Fibroblast of lung (primary cell): ENCODE results near the gene SORL1-AS1.
"Not testable (repeated sequence)": the region's sequence is repeated elsewhere in the genome, so short reads cannot be mapped to it uniquely, and the experiment has no call there.

Experiments
- DNase-seq, 2 donors: peaks; one replicate each; pipeline versions ENCODE4 v3.0.0 to v3.0.0-alpha.2; 2010; ENCODE audit warnings: low read depth in 2 of 2
- H2AFZ ChIP-seq: 2 replicates; pipeline ENCODE4 v1.5.1; 2012; ENCODE audit warnings: low read length, control low read depth, inconsistent platforms
- H3K27ac ChIP-seq: 2 replicates; pipeline ENCODE4 v1.5.1; 2011; ENCODE audit warnings: low read length, control low read depth; ENCODE audit not compliant: insufficient read depth
- H3K27me3 ChIP-seq: 2 replicates; pipeline ENCODE4 v1.5.1; 2011; ENCODE audit warnings: mild to moderate bottlenecking, low read length; ENCODE audit not compliant: control insufficient read depth, insufficient read depth
- H3K36me3 ChIP-seq: 2 replicates; pipeline ENCODE4 v1.5.1; 2011; ENCODE audit warnings: low read length; ENCODE audit not compliant: control insufficient read depth, insufficient read depth
- H3K4me1 ChIP-seq: 2 replicates; pipeline ENCODE4 v1.5.1; 2011; ENCODE audit warnings: low read length; ENCODE audit not compliant: control insufficient read depth, insufficient read depth; ENCODE audit errors: extremely low read depth
- H3K4me2 ChIP-seq: 2 replicates; pipeline ENCODE4 v1.5.1; 2011; ENCODE audit warnings: low read length, control low read depth; ENCODE audit not compliant: insufficient read depth; ENCODE audit errors: extremely low read depth
- H3K4me3 ChIP-seq, 4 experiments: fragments of 200-600 bp in 1 of 4; sonication (generic) in 1 of 4; replicated peaks in 1 of 4; 2 replicates each; pipeline ENCODE4 v1.5.1; 2011 to 2016; ENCODE audit warnings: low read length in 4 of 4, low read depth in 3 of 4, mild to moderate bottlenecking in 3 of 4, control low read depth in 2 of 4, inconsistent platforms in 1 of 4, mixed read lengths in 1 of 4; ENCODE audit not compliant: insufficient read depth in 1 of 4; ENCODE audit errors: control extremely low read depth in 1 of 4
- H3K79me2 ChIP-seq: 2 replicates; pipeline ENCODE4 v1.5.1; 2012; ENCODE audit warnings: mild to moderate bottlenecking, low read length, inconsistent platforms; ENCODE audit not compliant: control insufficient read depth, insufficient read depth
- H3K9ac ChIP-seq: 2 replicates; pipeline ENCODE4 v1.5.1; 2011; ENCODE audit warnings: mild to moderate bottlenecking, low read length, control low read depth; ENCODE audit not compliant: insufficient read depth
- H3K9me3 ChIP-seq: 2 replicates; pipeline ENCODE4 v1.5.1; 2012; ENCODE audit warnings: low read depth, low read length; ENCODE audit not compliant: control insufficient read depth, insufficient read depth
- H4K20me1 ChIP-seq: 2 replicates; pipeline ENCODE4 v1.5.1; 2011; ENCODE audit warnings: low read length; ENCODE audit not compliant: control insufficient read depth, insufficient read depth; ENCODE audit errors: extremely low read depth
- EZH2 ChIP-seq: IDR thresholded peaks from 2 replicates; pipeline ENCODE4 v1.5.1; 2012; ENCODE audit warnings: low read length, control low read depth, mild to moderate bottlenecking; ENCODE audit errors: missing control alignments
- TF ChIP-seq, protein P1 (sequence below), 2 donors: IDR thresholded peaks in 1 of 2; conservative IDR thresholded peaks in 1 of 2; 1 replicate in 1 of 2; 2 replicates in 1 of 2; pipeline ENCODE4 v1.5.1; 2011 to 2012; ENCODE audit warnings: low read length in 2 of 2, control low read depth in 1 of 2, inconsistent platforms in 1 of 2, low read depth in 1 of 2, mild to moderate bottlenecking in 1 of 2

Gene SORL1-AS1

DNA sequence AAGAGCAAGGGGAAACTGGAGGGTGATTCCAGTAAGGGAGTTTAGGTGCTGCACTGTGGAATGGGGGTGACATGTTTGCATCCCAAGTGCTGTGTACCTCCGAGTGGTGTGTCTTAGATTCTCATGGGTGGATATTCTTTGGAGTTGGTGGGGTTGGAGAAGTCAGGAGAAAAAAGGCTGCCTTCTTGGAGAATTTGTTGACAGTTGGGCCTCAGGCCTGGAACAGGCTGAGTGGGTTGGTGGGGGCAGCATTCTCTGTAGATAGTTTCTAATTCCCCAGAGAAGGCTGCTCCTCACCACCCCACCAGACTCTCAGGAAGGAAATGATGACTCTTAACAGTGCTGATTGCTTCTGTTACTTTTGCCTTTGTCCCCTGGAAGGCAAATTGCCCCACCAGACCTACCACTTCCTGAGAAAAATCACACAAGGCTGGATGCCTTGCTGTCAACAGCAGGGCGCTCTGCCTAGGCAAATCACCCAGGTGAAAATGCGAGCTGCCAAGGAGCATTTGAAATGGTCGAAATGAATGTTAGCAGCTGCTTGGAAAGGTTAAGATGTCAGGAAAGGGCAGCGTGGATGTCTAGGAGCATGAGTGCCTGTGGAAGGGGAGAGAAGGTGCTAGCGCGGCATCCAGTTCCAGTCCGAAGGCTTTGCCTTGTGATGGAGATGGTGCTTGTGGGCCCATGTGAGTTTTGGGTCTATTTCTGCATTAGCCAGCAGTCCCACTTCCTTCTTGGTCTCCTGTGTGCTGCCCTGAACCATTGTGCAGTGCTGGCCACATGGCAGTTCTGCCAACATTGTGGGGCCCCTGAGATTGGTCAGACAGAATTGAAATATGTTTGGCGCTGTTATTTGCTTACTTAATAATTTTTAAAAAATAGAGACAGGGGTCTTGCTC lies 29.7 kb upstream of the SORL1-AS1 start:
- no peak for TF ChIP-seq EZH2
- TF ChIP-seq, protein P1, sequence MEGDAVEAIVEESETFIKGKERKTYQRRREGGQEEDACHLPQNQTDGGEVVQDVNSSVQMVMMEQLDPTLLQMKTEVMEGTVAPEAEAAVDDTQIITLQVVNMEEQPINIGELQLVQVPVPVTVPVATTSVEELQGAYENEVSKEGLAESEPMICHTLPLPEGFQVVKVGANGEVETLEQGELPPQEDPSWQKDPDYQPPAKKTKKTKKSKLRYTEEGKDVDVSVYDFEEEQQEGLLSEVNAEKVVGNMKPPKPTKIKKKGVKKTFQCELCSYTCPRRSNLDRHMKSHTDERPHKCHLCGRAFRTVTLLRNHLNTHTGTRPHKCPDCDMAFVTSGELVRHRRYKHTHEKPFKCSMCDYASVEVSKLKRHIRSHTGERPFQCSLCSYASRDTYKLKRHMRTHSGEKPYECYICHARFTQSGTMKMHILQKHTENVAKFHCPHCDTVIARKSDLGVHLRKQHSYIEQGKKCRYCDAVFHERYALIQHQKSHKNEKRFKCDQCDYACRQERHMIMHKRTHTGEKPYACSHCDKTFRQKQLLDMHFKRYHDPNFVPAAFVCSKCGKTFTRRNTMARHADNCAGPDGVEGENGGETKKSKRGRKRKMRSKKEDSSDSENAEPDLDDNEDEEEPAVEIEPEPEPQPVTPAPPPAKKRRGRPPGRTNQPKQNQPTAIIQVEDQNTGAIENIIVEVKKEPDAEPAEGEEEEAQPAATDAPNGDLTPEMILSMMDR (conservative IDR thresholded peaks at IDR 0.05 in 1 of 2, IDR thresholded peaks at IDR 0.05 in 1 of 2; ENCODE audit: low read depth in 1 of 2, low read length in 2 of 2): no peak
- H3K36me3 ChIP-seq: no peaks in the 10 kb centered on the region
- H3K4me2 ChIP-seq: no peak overlapping the region
- H3K9ac ChIP-seq: no peak overlapping the region
- H3K27me3 ChIP-seq: peaks cover 3% of the 10 kb centered on the region
- no peak overlapping the region for H3K4me3 ChIP-seq
- DNase-seq: no peak
- no peaks in the 10 kb centered on the region for H4K20me1 ChIP-seq
- no peaks in the 10 kb centered on the region for H3K4me1 ChIP-seq
- no peak overlapping the region for H3K27ac ChIP-seq
- H3K9me3 ChIP-seq: no peaks in the 10 kb centered on the region
- H2AFZ ChIP-seq: no peak overlapping the region
- no peaks in the 10 kb centered on the region for H3K79me2 ChIP-seq

DNA sequence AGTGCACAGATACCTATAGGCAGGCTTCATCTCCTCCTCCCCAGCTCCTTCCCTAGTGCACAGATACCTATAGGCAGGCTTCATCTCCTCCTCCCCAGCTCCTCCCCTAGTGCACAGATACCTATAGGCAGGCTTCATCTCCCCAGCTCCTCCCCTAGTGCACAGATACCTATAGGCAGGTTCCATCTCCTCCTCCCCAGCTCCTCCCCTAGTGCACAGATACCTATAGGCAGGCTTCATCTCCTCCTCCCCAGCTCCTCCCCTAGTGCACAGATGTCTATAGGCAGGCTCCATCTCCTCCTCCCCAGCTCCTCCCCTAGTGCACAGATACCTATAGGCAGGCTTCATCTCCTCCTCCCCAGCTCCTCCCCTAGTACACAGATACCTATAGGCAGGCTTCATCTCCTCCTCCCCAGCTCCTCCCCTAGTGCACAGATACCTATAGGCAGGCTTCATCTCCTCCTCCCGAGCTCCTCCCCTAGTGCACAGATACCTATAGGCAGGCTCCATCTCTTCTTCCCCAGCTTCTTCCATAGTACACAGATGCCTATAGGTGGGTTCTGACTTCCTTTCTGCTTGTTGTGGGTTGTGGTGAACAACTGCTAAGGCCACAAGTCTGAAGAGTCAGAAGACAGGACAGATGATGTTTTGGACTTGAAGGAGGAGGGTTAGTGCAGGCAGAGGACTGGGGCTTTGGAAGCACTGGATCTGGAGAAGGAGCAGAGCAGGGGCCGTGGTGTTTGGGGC lies 28.9 kb upstream of the SORL1-AS1 start:
- not testable (repeated sequence) for H2AFZ ChIP-seq, H3K27ac ChIP-seq, H3K79me2 ChIP-seq, DNase-seq, H4K20me1 ChIP-seq, H3K9me3 ChIP-seq, H3K9ac ChIP-seq, H3K27me3 ChIP-seq, H3K4me3 ChIP-seq, H3K36me3 ChIP-seq, H3K4me2 ChIP-seq, H3K4me1 ChIP-seq

DNA sequence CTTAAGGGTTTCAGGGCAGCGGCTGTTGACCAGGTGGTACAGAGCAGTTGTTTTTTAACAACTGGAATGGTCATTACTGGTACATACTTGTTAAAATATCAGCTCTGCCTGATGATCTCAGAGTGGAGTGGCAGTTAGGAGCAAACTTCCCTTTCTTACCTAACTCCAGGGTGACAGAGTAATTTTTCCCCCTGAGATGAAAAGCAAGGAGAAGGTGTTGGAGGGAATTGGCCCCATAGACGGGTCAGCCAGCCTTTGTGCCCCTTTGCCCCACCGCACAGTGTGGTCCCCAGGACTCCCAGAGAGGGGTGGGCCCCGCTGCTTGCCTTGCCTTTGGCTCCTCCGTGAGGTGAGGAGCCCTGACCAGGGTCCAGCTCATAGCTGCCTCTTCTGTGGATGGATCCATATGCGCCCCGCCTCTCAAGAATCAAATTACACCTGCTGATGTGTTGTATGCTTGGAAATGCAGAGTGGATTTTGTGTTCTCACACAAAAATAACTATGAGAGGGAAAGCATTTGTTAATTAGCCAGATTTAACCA lies 27.0 kb upstream of the SORL1-AS1 start:
- Histone ChIP-seq H3K9me3 (no peaks in the 10 kb centered on the region), H3K4me3 (no peak overlapping the region), H3K4me1 (no peaks in the 10 kb centered on the region), H4K20me1 (no peaks in the 10 kb centered on the region), H3K36me3 (no peaks in the 10 kb centered on the region), H2AFZ (no peak overlapping the region), H3K27me3 (peaks cover 3% of the 10 kb centered on the region), H3K79me2 (no peaks in the 10 kb centered on the region), H3K27ac (no peak overlapping the region), H3K9ac (no peak overlapping the region), H3K4me2 (no peak overlapping the region)
- no peak for DNase-seq
- TF ChIP-seq, protein P1 (conservative IDR thresholded peaks at IDR 0.05 in 1 of 2, IDR thresholded peaks at IDR 0.05 in 1 of 2; ENCODE audit: low read depth in 1 of 2, low read length in 2 of 2): no peak
- no peak for TF ChIP-seq EZH2
